Stimulated activated naive CD8-positive, alpha-beta T cell treated with anti-CD3 and anti-CD28 coated beads, Interleukin-15, Interleukin-2, amounts not matched to agents 100 U/mL and 50 U/mL, for 24 hours (primary cell): ENCODE measurements around the gene RNF13.
"Not testable (repeated sequence)": the region's sequence is repeated elsewhere in the genome, so short reads cannot be mapped to it uniquely, and the experiment has no call there.

Source experiments
- ATAC-seq: fragments of 150-1000 bp; cut with Tn5 transposase; one replicate; pipeline ENCODE4 v1.10.0; 2021
- DNase-seq: peaks from one replicate; pipeline ENCODE4 v3.0.0; 2021

RNF13 gene

GRCh38 chr3:149898771-149899170 lies 85.8 kb downstream of the RNF13 start:
- DNase-seq (no peak), ATAC-seq (no peak)

- no peak for ATAC-seq
- no peak for DNase-seq
These were observed 87.3 kb downstream of the RNF13 start for GRCh38 chr3:149900322-149900721.

GRCh38 chr3:149901770-149902169 lies 88.8 kb downstream of the RNF13 start:
- ATAC-seq (no peak), DNase-seq (no peak)

- ATAC-seq (no peak), DNase-seq (no peak)
These were observed 89.6 kb downstream of the RNF13 start for GRCh38 chr3:149902498-149903139.

- no peak for DNase-seq
- ATAC-seq: no peak
These were observed 93.0 kb downstream of the RNF13 start for GRCh38 chr3:149906036-149906435.

- ATAC-seq (no peak), DNase-seq (no peak)
These were observed 95.5 kb downstream of the RNF13 start for GRCh38 chr3:149908424-149908957.

GRCh38 chr3:149909923-149910322 lies 96.9 kb downstream of the RNF13 start:
- no peak for ATAC-seq
- no peak for DNase-seq

GRCh38 chr3:149917124-149917667 lies 104.2 kb downstream of the RNF13 start:
- no peak for ATAC-seq

GRCh38 chr3:149919509-149919908 lies 106.5 kb downstream of the RNF13 start:
- DNase-seq (no peak), ATAC-seq (no peak)

More at GRCh38 chr3:149917124-149917667, 104.2 kb downstream of the RNF13 start:
- DNase-seq: no peak

- no peak for DNase-seq
- no peak for ATAC-seq
These were observed 107.1 kb downstream of the RNF13 start for GRCh38 chr3:149920119-149920518.

- DNase-seq (no peak), ATAC-seq (no peak)
These were observed 120.0 kb downstream of the RNF13 start for GRCh38 chr3:149933008-149933407.

- ATAC-seq (no peak), DNase-seq (no peak)
These were observed 120.8 kb downstream of the RNF13 start for GRCh38 chr3:149933858-149934257.

GRCh38 chr3:149934524-149934923 lies 121.5 kb downstream of the RNF13 start:
- DNase-seq (no peak), ATAC-seq (no peak)

GRCh38 chr3:149936812-149937230 lies 123.8 kb downstream of the RNF13 start:
- ATAC-seq (no peak), DNase-seq (peak; percentile 33)

- ATAC-seq, DNase-seq: not testable (repeated sequence)
These were observed 125.5 kb downstream of the RNF13 start for GRCh38 chr3:149938392-149939055.

- ATAC-seq (no peak), DNase-seq (no peak)
These were observed 128.2 kb downstream of the RNF13 start for GRCh38 chr3:149941186-149941585.

- DNase-seq (no peak), ATAC-seq (no peak)
These were observed 128.9 kb downstream of the RNF13 start for GRCh38 chr3:149941946-149942345.

- DNase-seq: no peak
- ATAC-seq: no peak
These were observed 129.4 kb downstream of the RNF13 start for GRCh38 chr3:149942409-149942808.

- not testable (repeated sequence) for DNase-seq, ATAC-seq
These were observed 131.0 kb downstream of the RNF13 start for GRCh38 chr3:149943966-149944365.

- ATAC-seq (no peak), DNase-seq (no peak)
These were observed 134.2 kb downstream of the RNF13 start for GRCh38 chr3:149947231-149947630.

GRCh38 chr3:149949181-149949580 lies 136.2 kb downstream of the RNF13 start:
- ATAC-seq (no peak), DNase-seq (no peak)

- DNase-seq (no peak), ATAC-seq (no peak)
These were observed 141.8 kb downstream of the RNF13 start for GRCh38 chr3:149954812-149955211.

GRCh38 chr3:149955449-149955848 lies 142.4 kb downstream of the RNF13 start:
- ATAC-seq (no peak), DNase-seq (no peak)
